Gastroesophageal sphincter (tissue), 3 donors: ENCODE results near the gene OIT3.

Experiments used
- EP300 ChIP-seq: sonication (generic); formaldehyde crosslinking; IDR thresholded peaks from one replicate; pipeline ENCODE4 v1.6.1; 2017; ENCODE audit warnings: antibody characterized with exemption, mild to moderate bottlenecking
- POLR2A ChIP-seq, 2 donors: fragments of 450-650 bp; IDR thresholded peaks; one replicate each; pipeline ENCODE4 v1.6.1; 2017; ENCODE audit warnings: antibody characterized with exemption in 2 of 2, mild to moderate bottlenecking in 2 of 2, moderate library complexity in 1 of 2
- POLR2AphosphoS5 ChIP-seq: sonication (generic); formaldehyde crosslinking; IDR thresholded peaks from one replicate; pipeline ENCODE4 v1.6.1; 2017; ENCODE audit warnings: antibody characterized with exemption
- TF ChIP-seq, protein P1 (sequence below), 4 experiments: fragments of 200-600 bp in 2 of 4; fragments of 450-650 bp in 2 of 4; sonication (generic) in 1 of 4; IDR thresholded peaks; one replicate each; pipeline ENCODE4 v1.5.1; 2017 to 2019; ENCODE audit warnings: antibody characterized with exemption in 4 of 4, mild to moderate bottlenecking in 2 of 4, moderate library complexity in 2 of 4

DNA sequence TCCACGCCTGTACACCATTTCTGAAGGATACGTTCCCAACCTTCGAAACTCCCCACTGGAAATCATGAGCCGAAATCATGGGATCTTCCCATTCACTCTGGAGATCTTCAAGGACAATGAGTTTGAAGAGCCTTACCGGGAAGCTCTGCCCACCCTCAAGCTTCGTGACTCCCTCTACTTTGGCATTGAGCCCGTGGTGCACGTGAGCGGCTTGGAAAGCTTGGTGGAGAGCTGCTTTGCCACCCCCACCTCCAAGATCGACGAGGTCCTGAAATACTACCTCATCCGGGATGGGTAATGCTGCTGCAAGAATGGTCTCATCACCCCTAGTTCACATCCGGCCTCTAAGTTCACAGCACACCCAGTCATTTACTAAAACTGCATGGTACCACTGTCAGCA, 30.8 kb downstream of the OIT3 start:
- TF ChIP-seq, protein P1, sequence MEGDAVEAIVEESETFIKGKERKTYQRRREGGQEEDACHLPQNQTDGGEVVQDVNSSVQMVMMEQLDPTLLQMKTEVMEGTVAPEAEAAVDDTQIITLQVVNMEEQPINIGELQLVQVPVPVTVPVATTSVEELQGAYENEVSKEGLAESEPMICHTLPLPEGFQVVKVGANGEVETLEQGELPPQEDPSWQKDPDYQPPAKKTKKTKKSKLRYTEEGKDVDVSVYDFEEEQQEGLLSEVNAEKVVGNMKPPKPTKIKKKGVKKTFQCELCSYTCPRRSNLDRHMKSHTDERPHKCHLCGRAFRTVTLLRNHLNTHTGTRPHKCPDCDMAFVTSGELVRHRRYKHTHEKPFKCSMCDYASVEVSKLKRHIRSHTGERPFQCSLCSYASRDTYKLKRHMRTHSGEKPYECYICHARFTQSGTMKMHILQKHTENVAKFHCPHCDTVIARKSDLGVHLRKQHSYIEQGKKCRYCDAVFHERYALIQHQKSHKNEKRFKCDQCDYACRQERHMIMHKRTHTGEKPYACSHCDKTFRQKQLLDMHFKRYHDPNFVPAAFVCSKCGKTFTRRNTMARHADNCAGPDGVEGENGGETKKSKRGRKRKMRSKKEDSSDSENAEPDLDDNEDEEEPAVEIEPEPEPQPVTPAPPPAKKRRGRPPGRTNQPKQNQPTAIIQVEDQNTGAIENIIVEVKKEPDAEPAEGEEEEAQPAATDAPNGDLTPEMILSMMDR (IDR thresholded peaks at IDR 0.05): no peak
- no peak for TF ChIP-seq EP300
- no peak for TF ChIP-seq POLR2A (IDR thresholded peaks at IDR 0.05)
- TF ChIP-seq POLR2AphosphoS5: no peak
